Measurements from ENCODE around the gene NOVA2. TPM values are rescaled to one million over a fixed set of nuclear protein-coding genes. Genes with fewer than 3 reads are reported as not detected.
A peak's percentile ranks its signal among the peaks of the same experiment; 100 is the strongest.

The NOVA2 gene
- total and polyA plus RNA-seq, 2 donors (not counting 3 experiments of a cell fraction or from before 2014, with no cell fraction given): 5.6 to 34.2 TPM

- TF ChIP-seq EZH2 (IDR thresholded peaks at IDR 0.05; ENCODE audit: borderline replicate concordance, low read depth, low read length, severe bottlenecking): no peak
- TF ChIP-seq GATA2 (IDR thresholded peaks at IDR 0.05; ENCODE audit: insufficient read depth, insufficient read length, low read depth, low read length): no peak
- ChIA-PET POLR2A (no interaction called here), CTCF (interaction anchor here (0.6 to 1.5 kb wide), 2 partner anchors 14 to 56 kb away, joined by 3 to 5 read pairs; no protein-coding TSS in a partner anchor)
- BruUV-seq (replicated peaks): no TSS peak
- DNase-seq (ENCODE audit: low read depth, low spot score) (no peak), FAIRE-seq (no peak)
- no peak overlapping the region for H2AFZ ChIP-seq (ENCODE audit: low read depth, low read length)
- H3K79me2 ChIP-seq (ENCODE audit: control insufficient read depth, insufficient read depth, low read length): peaks cover 9% of the 10 kb centered on the region
- no peaks in the 10 kb centered on the region for H4K20me1 ChIP-seq (replicated peaks; ENCODE audit: control insufficient read depth, extremely low read depth, insufficient read depth, low read length)
- H3K9me1 ChIP-seq (replicated peaks; ENCODE audit: control insufficient read depth, extremely low read depth, insufficient read depth, low read length): no peaks in the 10 kb centered on the region
- H3K9me3 ChIP-seq (replicated peaks; ENCODE audit: control insufficient read depth, insufficient read depth, low read length): no peaks in the 10 kb centered on the region
- H3K4me3 ChIP-seq (replicated peaks in 1 of 3; ENCODE audit: insufficient read depth in 1 of 3, low read depth in 1 of 3, low read length in 3 of 3): peak overlapping the region; percentile 32 to 80 (median 52)
- peaks cover 0 to 3% of the 10 kb centered on the region in 2 experiments for H3K36me3 ChIP-seq (ENCODE audit: control insufficient read depth in 2 of 2, extremely low read depth in 1 of 2, insufficient read depth in 2 of 2, low read length in 2 of 2)
- H3K9ac ChIP-seq (replicated peaks; ENCODE audit: extremely low read depth, insufficient read depth, low read length): peak overlapping the region; percentile 10
- intact Hi-C loops (cut with micrococcal nuclease): loop anchor here (5.0 kb wide), 1 partner anchor 34 kb away; no protein-coding TSS in a partner anchor
- dilution Hi-C loops (cut with MboI; ENCODE audit: extremely low pct_ligation_motif_present, low sequenced_read_pairs): no loop called here
- peak overlapping the region; percentile 27 for H3K4me2 ChIP-seq (ENCODE audit: insufficient read depth, low read length)
- H3K27ac ChIP-seq (ENCODE audit: insufficient read depth, low read depth, low read length): no peak overlapping the region
- H3K27me3 ChIP-seq (ENCODE audit: control insufficient read depth in 2 of 2, insufficient read depth in 2 of 2, low read length in 2 of 2): peaks cover 2 to 4% of the 10 kb centered on the region in 2 experiments
- H3K4me1 ChIP-seq (ENCODE audit: control insufficient read depth, extremely low read depth, insufficient read depth, low read length): peaks cover 23% of the 10 kb centered on the region
Measured at GRCh38 chr19:45972947-45973540, 621 bp downstream of the NOVA2 start.

GRCh38 chr19:45972081-45972946 is 1.4 kb downstream of the NOVA2 start:
- no peaks in the 10 kb centered on the region for H4K20me1 ChIP-seq (replicated peaks; ENCODE audit: control insufficient read depth, extremely low read depth, insufficient read depth, low read length)
- no peak overlapping the region for H2AFZ ChIP-seq (ENCODE audit: low read depth, low read length)
- H3K36me3 ChIP-seq (ENCODE audit: control insufficient read depth in 2 of 2, extremely low read depth in 1 of 2, insufficient read depth in 2 of 2, low read length in 2 of 2): peaks cover 0 to 4% of the 10 kb centered on the region in 2 experiments
- peak overlapping the region; percentile 27 for H3K4me2 ChIP-seq (ENCODE audit: insufficient read depth, low read length)
- peaks cover 23% of the 10 kb centered on the region for H3K4me1 ChIP-seq (ENCODE audit: control insufficient read depth, extremely low read depth, insufficient read depth, low read length)
- peaks cover 0 to 3% of the 10 kb centered on the region in 2 experiments for H3K27me3 ChIP-seq (ENCODE audit: control insufficient read depth in 2 of 2, insufficient read depth in 2 of 2, low read length in 2 of 2)
- ChIA-PET CTCF (interaction anchor here (0.6 to 1.5 kb wide), 2 partner anchors 13 to 56 kb away, joined by 3 to 5 read pairs; no protein-coding TSS in a partner anchor), POLR2A (no interaction called here)
- peak overlapping the region; percentile 1 to 80 (median 52) for H3K4me3 ChIP-seq (replicated peaks in 1 of 3; ENCODE audit: insufficient read depth in 1 of 3, low read depth in 1 of 3, low read length in 3 of 3)
- TF ChIP-seq EZH2 (IDR thresholded peaks at IDR 0.05; ENCODE audit: borderline replicate concordance, low read depth, low read length, severe bottlenecking): no peak
- no peak for TF ChIP-seq FOS (IDR thresholded peaks at IDR 0.05; ENCODE audit: borderline replicate concordance, insufficient read depth, low read length)
- no peak for TF ChIP-seq POLR2A (IDR thresholded peaks at IDR 0.05; ENCODE audit: low read depth, low read length)
- no peak for TF ChIP-seq POLR2AphosphoS5 (IDR thresholded peaks at IDR 0.05; ENCODE audit: insufficient read depth, low read depth, low read length)
- TF ChIP-seq JUN (IDR thresholded peaks at IDR 0.05; ENCODE audit: borderline replicate concordance, insufficient read depth, insufficient read length, low read depth): no peak
- peak; percentile 57 for TF ChIP-seq MAX (IDR thresholded peaks at IDR 0.05; ENCODE audit: insufficient read depth, insufficient read length)
- TF ChIP-seq GATA2 (IDR thresholded peaks at IDR 0.05; ENCODE audit: insufficient read depth, insufficient read length, low read depth, low read length): no peak
- no peak for TF ChIP-seq MYC (IDR thresholded peaks at IDR 0.05; ENCODE audit: low read depth, low read length)
- DNase-seq (ENCODE audit: low read depth, low spot score) (no peak), FAIRE-seq (peak; percentile 64)
- BruUV-seq (replicated peaks): no TSS peak
- peaks cover 9% of the 10 kb centered on the region for H3K79me2 ChIP-seq (ENCODE audit: control insufficient read depth, insufficient read depth, low read length)
- dilution Hi-C loops (cut with MboI; ENCODE audit: extremely low pct_ligation_motif_present, low sequenced_read_pairs): no loop called here
- H3K9ac ChIP-seq (replicated peaks; ENCODE audit: extremely low read depth, insufficient read depth, low read length): peak overlapping the region; percentile 10
- H3K27ac ChIP-seq (ENCODE audit: insufficient read depth, low read depth, low read length): no peak overlapping the region
- no peaks in the 10 kb centered on the region for H3K9me3 ChIP-seq (replicated peaks; ENCODE audit: control insufficient read depth, insufficient read depth, low read length)
- H3K9me1 ChIP-seq (replicated peaks; ENCODE audit: control insufficient read depth, extremely low read depth, insufficient read depth, low read length): no peaks in the 10 kb centered on the region
- intact Hi-C loops (cut with micrococcal nuclease): loop anchor here (5.0 kb wide), 1 partner anchor 35 kb away; no protein-coding TSS in a partner anchor
